H1 (cell line): ENCODE measurements around the gene IL21R. TPM values are rescaled to one million over a fixed set of nuclear protein-coding genes. Genes with fewer than 3 reads are reported as not detected.

Experiments used
- CTCF ChIA-PET: fragments of 300-600 bp; sonication (Branson Sonifier 250); formaldehyde crosslinking; loops from one replicate; lab custom pipeline; 2021; ENCODE audit not compliant: partially characterized antibody; lab: Charles Lee
- POLR2A ChIA-PET: fragments of 300-600 bp; sonication (Branson Sonifier 250); formaldehyde crosslinking; loops from one replicate; lab custom pipeline; 2021; ENCODE audit warnings: inconsistent platforms; ENCODE audit not compliant: partially characterized antibody; lab: Charles Lee
- DNase-seq, 2 experiments: peaks; one replicate each; pipeline versions ENCODE4 v3.0.0 to v3.0.0-alpha.2; 2010 to 2022; ENCODE audit warnings: low spot score in 2 of 2, low read depth in 1 of 2, mixed read lengths in 1 of 2
- FAIRE-seq: peaks from 2 replicates; lab custom pipeline; 2011; peaks lifted over from hg19 to GRCh38; lab: Jason Lieb, UNC
- H2AFZ ChIP-seq: 2 replicates; pipeline ENCODE4 v1.8.1; 2012; ENCODE audit warnings: low read length, inconsistent platforms
- H2AK5ac ChIP-seq: 2 replicates; pipeline ENCODE4 v1.6.1; 2013; ENCODE audit warnings: low read depth, low read length
- H2BK120ac ChIP-seq: replicated peaks from 2 replicates; pipeline ENCODE3; 2013; ENCODE audit warnings: low read depth, low read length, inconsistent platforms
- H2BK12ac ChIP-seq: 2 replicates; pipeline ENCODE4 v1.6.1; 2013; ENCODE audit warnings: low read depth, low read length
- H2BK15ac ChIP-seq: 2 replicates; pipeline ENCODE4 v1.6.1; 2013; ENCODE audit warnings: low read length
- H2BK20ac ChIP-seq: 2 replicates; pipeline ENCODE4 v1.6.1; 2013; ENCODE audit warnings: low read length
- H2BK5ac ChIP-seq: 2 replicates; pipeline ENCODE4 v1.6.1; 2013; ENCODE audit warnings: low read depth, low read length
- H3K14ac ChIP-seq: 2 replicates; pipeline ENCODE4 v1.6.1; 2013; ENCODE audit warnings: inconsistent platforms; ENCODE audit not compliant: insufficient read length
- H3K18ac ChIP-seq: 2 replicates; pipeline ENCODE4 v1.6.1; 2013; ENCODE audit warnings: low read length; ENCODE audit errors: extremely low read depth
- H3K23ac ChIP-seq: 2 replicates; pipeline ENCODE4 v1.6.1; 2013; ENCODE audit warnings: inconsistent platforms; ENCODE audit not compliant: insufficient read length
- H3K23me2 ChIP-seq: 2 replicates; pipeline ENCODE4 v1.6.1; 2013; ENCODE audit warnings: low read depth, low read length
- H3K27ac ChIP-seq: 2 replicates; pipeline ENCODE4 v1.6.1; 2011; ENCODE audit warnings: low read depth, low read length, inconsistent platforms
- H3K27me3 ChIP-seq, 4 experiments: replicated peaks in 1 of 4; 1 replicate in 1 of 4; 2 replicates in 3 of 4; pipeline versions ENCODE4 v1.6.1 to v1.8.1; 2011 to 2013; ENCODE audit warnings: low read length in 3 of 4, mild to moderate bottlenecking in 3 of 4, inconsistent platforms in 2 of 4, mixed read lengths in 2 of 4, moderate library complexity in 1 of 4; ENCODE audit not compliant: control insufficient read depth in 3 of 4, insufficient read depth in 3 of 4; ENCODE audit errors: extremely low read depth in 1 of 4
- H3K36me3 ChIP-seq, 4 experiments: 2 replicates each; pipeline versions ENCODE4 v1.6.1 to v1.8.1; 2011 to 2013; ENCODE audit warnings: mild to moderate bottlenecking in 4 of 4, low read length in 3 of 4, moderate library complexity in 2 of 4, control low read depth in 1 of 4, inconsistent platforms in 1 of 4; ENCODE audit not compliant: insufficient read depth in 4 of 4, control insufficient read depth in 2 of 4
- H3K4ac ChIP-seq: replicated peaks from 2 replicates; pipeline ENCODE3; 2013; ENCODE audit warnings: low read length, low read depth, mixed read lengths, inconsistent platforms; ENCODE audit not compliant: insufficient read length
- H3K4me1 ChIP-seq, 4 experiments: replicated peaks in 1 of 4; 1 replicate in 1 of 4; 2 replicates in 3 of 4; pipeline versions ENCODE4 v1.6.1 to v1.8.1; 2011 to 2013; ENCODE audit warnings: low read length in 3 of 4, inconsistent platforms in 2 of 4, mixed read lengths in 1 of 4; ENCODE audit not compliant: insufficient read depth in 4 of 4, control insufficient read depth in 3 of 4
- H3K4me2 ChIP-seq, 2 experiments: 2 replicates each; pipeline versions ENCODE4 v1.6.1 to v1.8.1; 2011 to 2013; ENCODE audit warnings: low read depth in 2 of 2, low read length in 2 of 2, control low read depth in 1 of 2, inconsistent platforms in 1 of 2, mild to moderate bottlenecking in 1 of 2; ENCODE audit not compliant: insufficient read depth in 1 of 2
- H3K4me3 ChIP-seq, 4 experiments: fragments of 200-600, 300-600 bp in 1 of 4; sonication (generic), shearing (Covaris generic), sonication (Bioruptor Twin) in 1 of 4; 2 replicates each; pipeline versions ENCODE4 v1.5.1 to v1.8.1; 2011 to 2016; ENCODE audit warnings: low read length in 4 of 4, low read depth in 3 of 4, control low read depth in 2 of 4, inconsistent platforms in 2 of 4, mild to moderate bottlenecking in 2 of 4, mixed read lengths in 1 of 4, moderate library complexity in 1 of 4; ENCODE audit not compliant: insufficient read depth in 2 of 4; ENCODE audit errors: extremely low read depth in 1 of 4
- H3K56ac ChIP-seq: replicated peaks from 2 replicates; pipeline ENCODE3; 2013; ENCODE audit warnings: low read depth, mild to moderate bottlenecking, mixed read lengths, low read length, inconsistent platforms; ENCODE audit not compliant: insufficient read length
- H3K79me1 ChIP-seq: 2 replicates; pipeline ENCODE4 v1.6.1; 2013; ENCODE audit warnings: low read depth, low read length, control low read depth
- H3K79me2 ChIP-seq, 2 experiments: 2 replicates each; pipeline versions ENCODE4 v1.6.1 to v1.8.1; 2012 to 2013; ENCODE audit warnings: low read length in 2 of 2, mild to moderate bottlenecking in 2 of 2, inconsistent platforms in 1 of 2; ENCODE audit not compliant: insufficient read depth in 2 of 2, control insufficient read depth in 1 of 2
- H3K9ac ChIP-seq, 4 experiments: replicated peaks in 1 of 4; 1 replicate in 1 of 4; 2 replicates in 3 of 4; pipeline versions ENCODE4 v1.6.1 to v1.8.1; 2011 to 2013; ENCODE audit warnings: low read depth in 3 of 4, low read length in 3 of 4, control low read depth in 2 of 4, mild to moderate bottlenecking in 2 of 4, moderate library complexity in 2 of 4, inconsistent platforms in 1 of 4; ENCODE audit errors: extremely low read depth in 1 of 4
- H3K9me3 ChIP-seq, 2 experiments: 2 replicates each; pipeline versions ENCODE4 v1.6.1 to v1.8.1; 2012 to 2013; ENCODE audit warnings: mild to moderate bottlenecking in 2 of 2, moderate library complexity in 2 of 2, control low read depth in 1 of 2, inconsistent platforms in 1 of 2, low read depth in 1 of 2, low read length in 1 of 2, mixed read lengths in 1 of 2; ENCODE audit not compliant: insufficient read depth in 2 of 2
- H4K20me1 ChIP-seq, 2 experiments: replicated peaks in 1 of 2; 2 replicates each; pipeline versions ENCODE3 to v1.8.1; 2011 to 2013; ENCODE audit warnings: inconsistent platforms in 2 of 2, low read length in 2 of 2, mild to moderate bottlenecking in 1 of 2; ENCODE audit not compliant: insufficient read depth in 2 of 2, control insufficient read depth in 1 of 2
- H4K5ac ChIP-seq: 2 replicates; pipeline ENCODE4 v1.6.1; 2013; ENCODE audit warnings: low read length, low read depth, mixed read lengths, inconsistent platforms; ENCODE audit not compliant: insufficient read length
- H4K8ac ChIP-seq: 2 replicates; pipeline ENCODE4 v1.8.0; 2013; ENCODE audit warnings: mild to moderate bottlenecking, moderate library complexity, low read length, inconsistent platforms; ENCODE audit not compliant: insufficient read depth; ENCODE audit errors: extremely low read depth
- H4K91ac ChIP-seq: replicated peaks from 2 replicates; pipeline ENCODE3; 2013; ENCODE audit warnings: low read length, mixed read lengths, inconsistent platforms; ENCODE audit not compliant: insufficient read length
- CEBPB ChIP-seq: IDR thresholded peaks from 2 replicates; pipeline ENCODE4 v1.6.1; 2012; ENCODE audit warnings: low read depth, low read length
- CHD1 ChIP-seq: IDR thresholded peaks from 2 replicates; pipeline ENCODE4 v1.6.1; 2012; ENCODE audit warnings: low read depth, low read length, improper control_type of control experiment
- CTBP2 ChIP-seq: IDR thresholded peaks from 2 replicates; pipeline ENCODE4 v1.7.0; 2011; ENCODE audit warnings: borderline replicate concordance, mild to moderate bottlenecking, moderate library complexity, mixed read lengths, low read length; ENCODE audit not compliant: insufficient read depth, insufficient read length
- EZH2 ChIP-seq: fragments of 200-600 bp; sonication (generic); IDR thresholded peaks from 2 replicates; pipeline ENCODE4 v1.7.1; 2012; ENCODE audit warnings: low read depth, mild to moderate bottlenecking, moderate library complexity, low read length, inconsistent platforms; ENCODE audit not compliant: severe bottlenecking
- GABPA ChIP-seq: IDR thresholded peaks from 2 replicates; pipeline ENCODE4 v1.6.1; 2011; ENCODE audit warnings: mild to moderate bottlenecking, low read length, moderate library complexity, borderline replicate concordance; ENCODE audit not compliant: insufficient read depth
- GTF2F1 ChIP-seq: IDR thresholded peaks from 2 replicates; pipeline ENCODE4 v1.6.1; 2012; ENCODE audit warnings: low read depth, low read length, improper control_type of control experiment, borderline replicate concordance
- HDAC6 ChIP-seq: IDR thresholded peaks from one replicate; pipeline ENCODE4 v1.7.1; 2012; ENCODE audit warnings: low read depth, mild to moderate bottlenecking, inconsistent platforms, low read length, moderate library complexity
- KDM5A ChIP-seq: fragments of 200-600 bp; IDR thresholded peaks from 2 replicates; pipeline ENCODE4 v1.7.1; 2012; ENCODE audit warnings: mild to moderate bottlenecking, low read length, inconsistent platforms, mixed read lengths
- RFX5 ChIP-seq: IDR thresholded peaks from 2 replicates; pipeline ENCODE4 v1.6.1; 2011; ENCODE audit warnings: low read depth, low read length, improper control_type of control experiment, borderline replicate concordance
- SAP30 ChIP-seq: fragments of 300-600 bp; sonication (generic); IDR thresholded peaks from 2 replicates; pipeline ENCODE4 v1.7.1; 2012; ENCODE audit warnings: low read length, moderate library complexity, mild to moderate bottlenecking, inconsistent platforms; ENCODE audit not compliant: insufficient read depth, insufficient replicate concordance
- SP2 ChIP-seq: IDR thresholded peaks from 2 replicates; pipeline ENCODE4 v1.6.1; 2012; ENCODE audit warnings: mild to moderate bottlenecking, low read length, inconsistent platforms
- SRF ChIP-seq: IDR thresholded peaks from 2 replicates; pipeline ENCODE4 v1.6.1; 2011; ENCODE audit warnings: mild to moderate bottlenecking, low read depth, low read length, moderate library complexity
- WGBS, 2 experiments: shearing (Covaris generic) in 1 of 2; methylation state at CpG; one replicate each; pipeline versions ENCODE4 v1.1.6 to v1.1.7; 2013 to 2015; ENCODE audit warnings: low lambda C conversion rate in 2 of 2, mixed read lengths in 2 of 2, inconsistent platforms in 1 of 2, low coverage in 1 of 2, missing lambda C conversion rate in 1 of 2; ENCODE audit not compliant: insufficient replicate concordance in 2 of 2, insufficient coverage in 1 of 2, insufficient read length in 1 of 2; ENCODE audit errors: extremely low coverage in 1 of 2, missing lambda C conversion rate in 1 of 2; 5-methylcytosine and 5-hydroxymethylcytosine counted together
- polyA plus RNA-seq, 7 experiments: library from polyadenylated mRNA; depleted of rRNA in 3 of 7; stranded (reverse) in 5 of 7; unstranded in 2 of 7; fragments of >200 nt in 5 of 7; fragments of 200-250 nt in 2 of 7; gene quantifications; 1 replicate in 5 of 7; 2 replicates in 1 of 7; 4 replicates in 1 of 7; pipeline versions ENCODE4 v1.2.1 to v1.2.3, GENCODE V29; 2011 to 2013; ENCODE audit warnings: missing spikeins in 2 of 7, mixed read lengths in 2 of 7
- total RNA-seq: library from RNA; stranded (reverse); fragmentation: NEBNext Ultra II Directional; extraction: Animal tissue kit (Norgen Biotek cat#: 25700); gene quantifications from 2 replicates; pipeline ENCODE4 v1.2.1, GENCODE V29; 2021
- TF ChIP-seq, protein P1 (sequence below): IDR thresholded peaks from 2 replicates; pipeline ENCODE4 v1.6.1; 2012; ENCODE audit warnings: inconsistent platforms

IL21R gene
- total and polyA plus RNA-seq, 2 of the 8 experiments (the other 6 are each of a cell fraction or from before 2014, with no cell fraction given), result 0.34 to 0.70 TPM

DNA sequence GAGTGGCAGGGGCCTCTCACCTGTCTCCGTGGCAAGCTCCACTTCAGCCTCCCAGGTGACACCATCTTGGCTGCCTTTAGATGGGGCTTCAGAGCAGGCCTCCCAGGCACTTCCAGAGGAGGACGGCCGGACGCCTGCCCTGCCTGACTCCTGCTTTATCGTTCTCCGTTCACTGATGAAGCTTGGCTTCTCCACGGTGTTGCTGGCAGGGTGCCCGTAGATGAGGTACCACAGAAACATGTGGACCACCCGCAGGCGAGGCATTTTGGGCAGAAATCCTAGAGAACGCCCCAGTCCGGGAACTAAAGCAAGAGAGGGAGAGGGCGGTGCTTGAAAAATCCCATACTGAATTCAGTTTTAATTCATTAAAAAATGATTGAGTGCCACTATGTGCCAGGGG lies 93.2 kb downstream of the IL21R start:
- Histone ChIP-seq H3K4me1 (no peaks in the 10 kb centered on the region), H3K18ac (no peak overlapping the region)
- FAIRE-seq, result no peak

More for the DNA sequence above, 93.2 kb downstream of the IL21R start:
- H3K79me1 ChIP-seq, result no peaks in the 10 kb centered on the region
- no peak overlapping the region for H2AFZ ChIP-seq
- ChIA-PET POLR2A (interaction anchor here (1.1 kb wide), 1 partner anchor 41 kb away, joined by 4 read pairs; no protein-coding TSS in a partner anchor), CTCF (interaction anchor here (0.5 to 1.2 kb wide), 2 partner anchors 21 to 167 kb away, joined by 4 to 5 read pairs; no protein-coding TSS in a partner anchor)
- H4K8ac ChIP-seq, result no peak overlapping the region
- no peaks in the 10 kb centered on the region for H3K27me3 ChIP-seq
- H3K9me3 ChIP-seq, result no peaks in the 10 kb centered on the region
- no peak overlapping the region for H4K5ac ChIP-seq
- H4K20me1 ChIP-seq, result peaks cover 2 to 11% of the 10 kb centered on the region in 2 experiments
- H3K56ac ChIP-seq, result no peak overlapping the region
- H3K14ac ChIP-seq, result no peak overlapping the region
- H3K79me2 ChIP-seq, result no peaks in the 10 kb centered on the region
- WGBS, 2 experiments, result 97% methylated on average over 13 of the region's 13 CpGs; no CpG with 5 or more reads in 1 of the 2 experiments
- no peak overlapping the region for H2BK12ac ChIP-seq
- no peak for TF ChIP-seq KDM5A
- TF ChIP-seq SAP30, result no peak
- TF ChIP-seq GABPA, result no peak
- no peak for TF ChIP-seq CEBPB
- no peak for TF ChIP-seq CHD1
- no peak for TF ChIP-seq RFX5
- TF ChIP-seq EZH2, result no peak
- no peak for TF ChIP-seq GTF2F1
- TF ChIP-seq, protein P1, sequence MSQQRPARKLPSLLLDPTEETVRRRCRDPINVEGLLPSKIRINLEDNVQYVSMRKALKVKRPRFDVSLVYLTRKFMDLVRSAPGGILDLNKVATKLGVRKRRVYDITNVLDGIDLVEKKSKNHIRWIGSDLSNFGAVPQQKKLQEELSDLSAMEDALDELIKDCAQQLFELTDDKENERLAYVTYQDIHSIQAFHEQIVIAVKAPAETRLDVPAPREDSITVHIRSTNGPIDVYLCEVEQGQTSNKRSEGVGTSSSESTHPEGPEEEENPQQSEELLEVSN, result no peak
- no peak for TF ChIP-seq SRF
- TF ChIP-seq SP2, result no peak
- TF ChIP-seq CTBP2, result no peak
- TF ChIP-seq HDAC6, result no peak
- no peak overlapping the region for H2BK15ac ChIP-seq
- no peak overlapping the region for H3K27ac ChIP-seq
- no peak overlapping the region for H2BK5ac ChIP-seq
- H3K36me3 ChIP-seq, result peaks cover 37 to 78% (median 66%) of the 10 kb centered on the region in 4 experiments
- H2BK20ac ChIP-seq, result no peak overlapping the region
- H2BK120ac ChIP-seq, result no peak overlapping the region
- H3K23me2 ChIP-seq, result no peaks in the 10 kb centered on the region
- no peak overlapping the region for H3K4me2 ChIP-seq
- H4K91ac ChIP-seq, result no peak overlapping the region
- H3K4me3 ChIP-seq, result no peak overlapping the region
- H3K23ac ChIP-seq, result no peak overlapping the region
- H2AK5ac ChIP-seq, result no peak overlapping the region
- no peak overlapping the region for H3K9ac ChIP-seq
- DNase-seq, result no peak
- H3K4ac ChIP-seq, result no peak overlapping the region
